DND-41 (cell line): Measurements from ENCODE around the gene BLVRA.
"Not testable (repeated sequence)": the region's sequence is repeated elsewhere in the genome, so short reads cannot be mapped to it uniquely, and the experiment has no call there.

Source experiments
- ATAC-seq: fragments of 200-7000 bp; cut with Tn5 transposase; 3 replicates; pipeline ENCODE4 v1.9.1; 2021; ENCODE audit warnings: low read depth; ENCODE audit not compliant: insufficient read depth
- DNase-seq: peaks from one replicate; pipeline ENCODE4 v3.0.0-alpha.2; 2020
- H2AFZ ChIP-seq: 2 replicates; pipeline ENCODE4 v1.6.0; 2012; ENCODE audit warnings: low read depth, low read length
- H3K27ac ChIP-seq: 2 replicates; pipeline ENCODE4 v1.5.1; 2012; ENCODE audit warnings: low read length, inconsistent platforms
- H3K27me3 ChIP-seq: fragments of 200-600 bp; sonication (generic); 2 replicates; pipeline ENCODE4 v1.6.0; 2012; ENCODE audit warnings: low read length, mild to moderate bottlenecking, inconsistent platforms; ENCODE audit not compliant: insufficient read depth, poor library complexity
- H3K36me3 ChIP-seq: 2 replicates; pipeline ENCODE4 v1.5.1; 2012; ENCODE audit warnings: low read length, inconsistent platforms; ENCODE audit not compliant: insufficient read depth
- H3K4me1 ChIP-seq: 2 replicates; pipeline ENCODE4 v1.5.1; 2012; ENCODE audit warnings: mild to moderate bottlenecking, low read length; ENCODE audit not compliant: insufficient read depth
- H3K4me2 ChIP-seq: 2 replicates; pipeline ENCODE4 v1.6.0; 2012; ENCODE audit warnings: mild to moderate bottlenecking, moderate library complexity, low read length, inconsistent platforms; ENCODE audit not compliant: insufficient read depth
- H3K4me3 ChIP-seq, 2 experiments: fragments of 200-600 bp in 1 of 2; shearing (Covaris generic) in 1 of 2; 2 replicates each; pipeline ENCODE4 v1.5.1; 2012 to 2016; ENCODE audit warnings: inconsistent platforms in 2 of 2, low read length in 2 of 2, mild to moderate bottlenecking in 2 of 2, low read depth in 1 of 2, moderate library complexity in 1 of 2
- H3K79me2 ChIP-seq: 2 replicates; pipeline ENCODE4 v1.6.0; 2012; ENCODE audit warnings: low read length, inconsistent platforms; ENCODE audit not compliant: insufficient read depth
- H3K9ac ChIP-seq: 2 replicates; pipeline ENCODE4 v1.6.0; 2012; ENCODE audit warnings: low read depth, mild to moderate bottlenecking, inconsistent platforms, low read length, moderate library complexity
- H3K9me3 ChIP-seq: 2 replicates; pipeline ENCODE4 v1.5.1; 2012; ENCODE audit warnings: low read length, moderate library complexity, mild to moderate bottlenecking, inconsistent platforms; ENCODE audit not compliant: insufficient read depth, severe bottlenecking
- H4K20me1 ChIP-seq: 2 replicates; pipeline ENCODE4 v1.6.0; 2012; ENCODE audit warnings: low read length; ENCODE audit not compliant: insufficient read depth
- CTCF ChIP-seq: IDR thresholded peaks from 2 replicates; pipeline ENCODE4 v1.5.1; 2012; ENCODE audit warnings: borderline replicate concordance, low read length, moderate library complexity, mild to moderate bottlenecking; ENCODE audit not compliant: poor library complexity, severe bottlenecking; ENCODE audit errors: extremely low read depth
- EZH2 ChIP-seq: IDR thresholded peaks from 3 replicates; pipeline ENCODE4 v1.6.1; 2012; ENCODE audit warnings: borderline replicate concordance, low read depth, mild to moderate bottlenecking, moderate library complexity, low read length, inconsistent platforms; ENCODE audit not compliant: severe bottlenecking

Gene BLVRA

GRCh38 chr7:43823425-43823824 is 64.9 kb downstream of the BLVRA start:
- DNase-seq, H3K36me3 ChIP-seq, H3K27me3 ChIP-seq, H3K9ac ChIP-seq, H3K4me3 ChIP-seq, H2AFZ ChIP-seq, H3K79me2 ChIP-seq, H3K4me1 ChIP-seq, H3K4me2 ChIP-seq, H3K9me3 ChIP-seq, H4K20me1 ChIP-seq, ATAC-seq, H3K27ac ChIP-seq: not testable (repeated sequence)

- Histone ChIP-seq H3K4me3 (no peak overlapping the region), H3K9me3 (no peaks in the 10 kb centered on the region), H3K79me2 (no peaks in the 10 kb centered on the region), H3K4me2 (no peak overlapping the region), H3K9ac (no peak overlapping the region), H3K27ac (no peak overlapping the region), H3K27me3 (no peaks in the 10 kb centered on the region), H3K36me3 (no peaks in the 10 kb centered on the region), H4K20me1 (no peaks in the 10 kb centered on the region), H3K4me1 (no peaks in the 10 kb centered on the region), H2AFZ (no peak overlapping the region)
- ATAC-seq (no peak), DNase-seq (no peak)
- TF ChIP-seq EZH2 = no peak
- TF ChIP-seq CTCF = no peak
Observed at GRCh38 chr7:43823941-43824340, 65.5 kb downstream of the BLVRA start.

- not testable (repeated sequence) for H3K4me1 ChIP-seq, H3K27ac ChIP-seq, H3K9ac ChIP-seq, H3K4me2 ChIP-seq, H3K36me3 ChIP-seq, H3K79me2 ChIP-seq, ATAC-seq, H3K27me3 ChIP-seq, H3K9me3 ChIP-seq, H2AFZ ChIP-seq, H3K4me3 ChIP-seq, H4K20me1 ChIP-seq, DNase-seq
Observed at GRCh38 chr7:43824513-43824912, 66.0 kb downstream of the BLVRA start.

GRCh38 chr7:43824963-43825362 is 66.5 kb downstream of the BLVRA start:
- H3K4me3 ChIP-seq = no peak overlapping the region
- no peak for DNase-seq

More at GRCh38 chr7:43824963-43825362, 66.5 kb downstream of the BLVRA start:
- no peak overlapping the region for H3K27ac ChIP-seq
- H3K27me3 ChIP-seq = no peaks in the 10 kb centered on the region
- no peak overlapping the region for H2AFZ ChIP-seq
- no peak for ATAC-seq
- H3K36me3 ChIP-seq = no peaks in the 10 kb centered on the region
- no peaks in the 10 kb centered on the region for H3K4me1 ChIP-seq
- TF ChIP-seq EZH2 = no peak
- TF ChIP-seq CTCF = no peak
- no peaks in the 10 kb centered on the region for H3K79me2 ChIP-seq
- no peak overlapping the region for H3K9ac ChIP-seq
- no peaks in the 10 kb centered on the region for H4K20me1 ChIP-seq
- H3K4me2 ChIP-seq = no peak overlapping the region
- no peaks in the 10 kb centered on the region for H3K9me3 ChIP-seq
